GM12878 (cell line): ENCODE results near the gene ARL5C.

Experiments used
- BMI1 ChIP-seq: fragments of 450-650 bp; IDR thresholded peaks from 2 replicates; pipeline ENCODE4 v1.6.1; 2016; ENCODE audit warnings: mild to moderate bottlenecking, moderate library complexity, borderline replicate concordance
- CBFB ChIP-seq: IDR thresholded peaks from 2 replicates; pipeline ENCODE4 v1.6.1; 2016; ENCODE audit warnings: antibody characterized with exemption, low read depth
- CTCF ChIP-seq, 3 experiments: IDR thresholded peaks in 2 of 3; conservative IDR thresholded peaks in 1 of 3; 2 replicates each; pipeline ENCODE4 v1.5.1; 2011; ENCODE audit warnings: low read depth in 3 of 3, low read length in 3 of 3, mild to moderate bottlenecking in 3 of 3, control low read depth in 2 of 3, moderate library complexity in 2 of 3, inconsistent platforms in 1 of 3, mixed read lengths in 1 of 3; ENCODE audit not compliant: control insufficient read depth in 2 of 3, insufficient read depth in 1 of 3; ENCODE audit errors: extremely low read depth in 1 of 3
- ETV6 ChIP-seq, 2 experiments: fragments of 450-650 bp in 1 of 2; IDR thresholded peaks in 1 of 2; conservative IDR thresholded peaks in 1 of 2; 2 replicates each; pipeline ENCODE4 v1.6.1; 2014; ENCODE audit warnings: antibody characterized with exemption in 1 of 2, borderline replicate concordance in 1 of 2, low read depth in 1 of 2, mild to moderate bottlenecking in 1 of 2, moderate library complexity in 1 of 2
- EZH2 ChIP-seq: IDR thresholded peaks from 2 replicates; pipeline ENCODE4 v1.6.1; 2012; ENCODE audit warnings: low read depth, mild to moderate bottlenecking, control low read depth, inconsistent platforms, low read length, borderline replicate concordance; ENCODE audit not compliant: control insufficient read depth
- IRF3 ChIP-seq: fragments of 450-650 bp; IDR thresholded peaks from 2 replicates; pipeline ENCODE4 v1.6.1; 2014; ENCODE audit warnings: mild to moderate bottlenecking
- MXI1 ChIP-seq: fragments of 150-350 bp; IDR thresholded peaks from 2 replicates; pipeline ENCODE4 v1.6.1; 2011; ENCODE audit warnings: low read depth, mild to moderate bottlenecking, inconsistent platforms, low read length, improper control_type of control experiment
- RFX5 ChIP-seq: IDR thresholded peaks from 2 replicates; pipeline ENCODE4 v1.6.1; 2011; ENCODE audit warnings: low read depth, low read length, improper control_type of control experiment
- ZNF24 ChIP-seq: fragments of 450-650 bp; IDR thresholded peaks from 2 replicates; pipeline ENCODE4 v1.6.1; 2017; ENCODE audit warnings: antibody characterized with exemption, mild to moderate bottlenecking

DNA sequence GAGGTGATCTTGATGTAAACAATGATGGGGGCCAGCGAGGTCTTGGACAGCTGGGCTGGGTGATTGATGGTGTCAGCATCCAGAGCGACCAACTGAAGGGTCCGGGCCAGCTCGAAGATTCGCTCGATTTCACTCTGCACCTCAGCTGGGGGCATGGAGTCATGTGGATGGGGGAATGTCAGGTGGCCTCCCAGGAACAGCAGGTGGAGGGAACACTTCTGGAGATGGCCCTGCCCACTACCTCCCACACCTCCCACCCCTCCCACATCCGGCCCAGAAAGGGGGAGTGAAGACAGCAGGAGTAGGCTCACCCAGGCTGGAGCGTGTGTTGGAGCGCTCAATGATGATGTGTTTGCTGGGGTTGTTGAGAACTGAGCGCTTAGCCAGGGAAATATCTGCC lies 17.8 kb upstream of the ARL5C start:
- TF ChIP-seq BMI1 (no peak), CTCF (IDR thresholded peaks at IDR 0.05 in 2 of 3, conservative IDR thresholded peaks at IDR 0.05 in 1 of 3; ENCODE audit: control insufficient read depth in 2 of 3, extremely low read depth in 1 of 3, insufficient read depth in 1 of 3, low read depth in 3 of 3, low read length in 3 of 3) (no peak), ETV6 (conservative IDR thresholded peaks at IDR 0.05 in 1 of 2, IDR thresholded peaks at IDR 0.05 in 1 of 2; ENCODE audit: borderline replicate concordance in 1 of 2, low read depth in 1 of 2) (no peak), EZH2 (no peak), CBFB (no peak), ZNF24 (no peak), RFX5 (no peak), MXI1 (no peak), IRF3 (no peak)
